Lower lobe of right lung (tissue), 2 donors: ENCODE results near the gene GSE1. TPM values are rescaled to one million over a fixed set of nuclear protein-coding genes. Genes with fewer than 3 reads are reported as not detected.

Experiments used
- ATAC-seq, 2 donors: fragments of 200-7000 bp; cut with Tn5 transposase; one replicate each; pipeline ENCODE4 v1.9.1; 2020 to 2022; ENCODE audit warnings: mild to moderate bottlenecking in 2 of 2, moderate library complexity in 2 of 2
- DNase-seq: peaks from one replicate; pipeline ENCODE4 v3.0.0-alpha.2; 2020
- H3K27ac ChIP-seq: fragments of 200-600 bp; one replicate; pipeline ENCODE4 v1.8.0; 2022
- H3K27me3 ChIP-seq: fragments of 200-600 bp; one replicate; pipeline ENCODE4 v1.8.0; 2022; ENCODE audit warnings: low read depth
- H3K36me3 ChIP-seq: fragments of 200-600 bp; one replicate; pipeline ENCODE4 v1.8.0; 2022; ENCODE audit warnings: mild to moderate bottlenecking
- H3K4me1 ChIP-seq: fragments of 200-600 bp; one replicate; pipeline ENCODE4 v1.8.0; 2022
- H3K4me3 ChIP-seq: fragments of 200-600 bp; one replicate; pipeline ENCODE4 v1.8.0; 2022; ENCODE audit warnings: mild to moderate bottlenecking
- H3K9me3 ChIP-seq: fragments of 200-600 bp; one replicate; pipeline ENCODE4 v1.8.0; 2022
- intact Hi-C: fragments of 100-400 bp; cut with DNase I; formaldehyde crosslinking; loops from one replicate; pipeline ENCODE4 v1.11.0; 2022
- total RNA-seq: library from RNA; stranded (reverse); fragmentation: NEBNext Ultra II Directional; extraction: Animal tissue kit (Norgen Biotek cat#: 25700); gene quantifications from one replicate; pipeline ENCODE4 v1.2.1, GENCODE V29; 2021
- TF ChIP-seq, protein P1 (sequence below): fragments of 200-600 bp; IDR thresholded peaks from one replicate; pipeline ENCODE4 v1.8.0; 2022; ENCODE audit warnings: antibody characterized with exemption, mild to moderate bottlenecking
- donor health status: DM: no; HTN: yes; CAD: no; lungs with severe emphysema.

The GSE1 gene
- total RNA-seq, 1 donor from 2014 or later, result 85.2 TPM

DNA sequence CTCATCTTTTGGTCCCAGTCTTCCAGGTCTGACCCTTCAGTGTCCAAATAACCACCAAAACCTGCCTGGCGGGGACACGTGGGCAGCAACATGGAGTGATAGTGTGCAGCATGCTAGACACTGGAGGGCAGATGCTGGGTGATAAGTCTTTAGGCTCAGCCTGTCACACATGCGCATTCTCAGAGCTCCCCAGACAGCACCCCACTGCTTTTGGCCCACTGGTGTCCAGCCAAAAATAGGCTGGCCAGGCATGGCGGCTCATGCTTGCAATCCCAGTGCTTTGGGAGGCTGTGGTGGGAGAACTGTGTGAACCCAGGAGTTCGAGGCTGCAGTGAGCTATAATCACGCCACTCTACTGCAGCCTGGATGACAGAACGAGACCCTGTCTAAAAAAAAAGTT, 63.3 kb downstream of the GSE1 start:
- Histone ChIP-seq H3K4me1 (peaks cover 26% of the 10 kb centered on the region), H3K27me3 (no peaks in the 10 kb centered on the region), H3K9me3 (no peaks in the 10 kb centered on the region), H3K4me3 (no peak overlapping the region), H3K36me3 (peaks cover 52% of the 10 kb centered on the region), H3K27ac (no peak overlapping the region)
- TF ChIP-seq, protein P1, sequence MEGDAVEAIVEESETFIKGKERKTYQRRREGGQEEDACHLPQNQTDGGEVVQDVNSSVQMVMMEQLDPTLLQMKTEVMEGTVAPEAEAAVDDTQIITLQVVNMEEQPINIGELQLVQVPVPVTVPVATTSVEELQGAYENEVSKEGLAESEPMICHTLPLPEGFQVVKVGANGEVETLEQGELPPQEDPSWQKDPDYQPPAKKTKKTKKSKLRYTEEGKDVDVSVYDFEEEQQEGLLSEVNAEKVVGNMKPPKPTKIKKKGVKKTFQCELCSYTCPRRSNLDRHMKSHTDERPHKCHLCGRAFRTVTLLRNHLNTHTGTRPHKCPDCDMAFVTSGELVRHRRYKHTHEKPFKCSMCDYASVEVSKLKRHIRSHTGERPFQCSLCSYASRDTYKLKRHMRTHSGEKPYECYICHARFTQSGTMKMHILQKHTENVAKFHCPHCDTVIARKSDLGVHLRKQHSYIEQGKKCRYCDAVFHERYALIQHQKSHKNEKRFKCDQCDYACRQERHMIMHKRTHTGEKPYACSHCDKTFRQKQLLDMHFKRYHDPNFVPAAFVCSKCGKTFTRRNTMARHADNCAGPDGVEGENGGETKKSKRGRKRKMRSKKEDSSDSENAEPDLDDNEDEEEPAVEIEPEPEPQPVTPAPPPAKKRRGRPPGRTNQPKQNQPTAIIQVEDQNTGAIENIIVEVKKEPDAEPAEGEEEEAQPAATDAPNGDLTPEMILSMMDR, result no peak
- ATAC-seq, result no peak
- intact Hi-C loops, result no loop called here
- DNase-seq, result peak; percentile 25

DNA sequence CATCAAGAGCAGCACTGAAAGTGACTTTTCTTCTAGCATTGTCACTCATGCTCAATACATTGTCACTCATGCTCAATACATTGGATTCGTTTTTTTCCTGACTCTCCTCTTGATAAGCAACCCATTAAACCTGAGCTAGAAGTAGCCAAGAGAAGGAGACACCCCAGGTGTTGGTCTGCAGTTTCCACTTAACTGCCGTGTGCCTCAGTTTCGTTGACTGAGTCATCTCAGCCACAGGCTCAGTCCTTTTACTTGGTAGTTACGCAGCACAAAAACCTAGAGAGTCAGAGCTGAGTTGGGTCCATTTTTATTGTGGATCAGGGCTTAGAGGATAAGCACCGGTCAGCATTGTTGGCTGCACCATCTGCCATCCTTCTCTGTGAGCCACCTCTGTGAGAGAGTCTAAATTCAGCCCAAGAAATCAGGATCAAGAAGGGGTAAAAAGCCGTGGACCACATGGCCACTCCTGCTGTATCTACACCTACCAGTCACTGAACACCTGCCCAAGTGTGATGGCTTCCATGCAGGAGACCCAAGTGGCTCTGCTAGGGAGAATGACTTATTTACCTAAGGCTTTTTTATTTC, 64.4 kb downstream of the GSE1 start:
- ATAC-seq, result no peak
- intact Hi-C loops, result no loop called here
- Histone ChIP-seq H3K9me3 (no peaks in the 10 kb centered on the region), H3K27ac (no peak overlapping the region), H3K27me3 (no peaks in the 10 kb centered on the region), H3K4me1 (peaks cover 26% of the 10 kb centered on the region), H3K4me3 (no peak overlapping the region), H3K36me3 (peaks cover 42% of the 10 kb centered on the region)
- TF ChIP-seq, protein P1, result no peak
- DNase-seq, result peak; percentile 13

DNA sequence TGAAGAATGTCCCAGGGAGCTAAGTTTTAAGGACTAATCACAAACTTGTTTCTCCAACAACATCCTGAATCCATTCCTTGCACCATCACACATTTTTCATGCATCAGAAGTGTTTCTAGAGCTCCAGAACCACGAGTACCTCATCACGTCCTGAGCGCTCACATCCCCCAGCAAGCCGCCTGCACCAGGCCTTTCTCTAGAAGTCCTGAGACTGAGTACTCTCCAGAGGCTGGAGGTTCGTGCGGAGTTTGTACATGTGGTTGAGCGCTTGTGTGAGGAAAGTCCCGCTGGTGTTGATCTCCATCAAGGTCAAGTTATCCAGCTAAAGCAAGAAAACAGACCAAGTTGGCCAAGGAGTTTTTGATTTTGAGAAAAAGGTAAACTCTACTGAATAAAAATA, 64.9 kb downstream of the GSE1 start:
- H3K9me3 ChIP-seq, result no peaks in the 10 kb centered on the region
- TF ChIP-seq, protein P1, result no peak
- intact Hi-C loops, result no loop called here
- H3K36me3 ChIP-seq, result peaks cover 37% of the 10 kb centered on the region
- no peak for ATAC-seq
- H3K4me3 ChIP-seq, result no peak overlapping the region
- no peak overlapping the region for H3K27ac ChIP-seq
- no peaks in the 10 kb centered on the region for H3K27me3 ChIP-seq
- peak; percentile 18 for DNase-seq
- H3K4me1 ChIP-seq, result peaks cover 26% of the 10 kb centered on the region

DNA sequence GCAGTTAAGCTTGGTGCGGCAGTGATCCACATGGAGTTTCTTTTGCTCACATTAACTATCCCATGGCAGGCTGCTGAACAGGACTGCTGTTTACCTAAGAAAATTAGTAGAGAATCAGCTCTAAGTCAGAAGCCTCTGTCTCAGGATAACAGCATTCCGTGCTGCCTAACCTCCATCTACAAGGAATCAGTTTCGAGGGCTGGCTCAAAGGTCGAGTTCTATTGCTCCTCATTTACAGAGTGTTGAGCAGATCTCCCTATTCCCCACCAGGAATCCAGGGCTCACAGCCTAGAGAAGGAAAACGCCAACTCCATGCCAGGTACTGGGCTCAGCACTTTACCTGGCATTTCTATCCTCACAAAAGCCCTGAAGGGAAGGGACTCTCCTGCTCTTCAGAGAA, 65.7 kb downstream of the GSE1 start:
- H3K4me1 ChIP-seq, result peaks cover 20% of the 10 kb centered on the region
- H3K4me3 ChIP-seq, result no peak overlapping the region
- no peak overlapping the region for H3K27ac ChIP-seq
- ATAC-seq (no peak), DNase-seq (peak; percentile 3)
- peaks cover 32% of the 10 kb centered on the region for H3K36me3 ChIP-seq
- TF ChIP-seq, protein P1, result no peak
- no peaks in the 10 kb centered on the region for H3K9me3 ChIP-seq
- intact Hi-C loops, result no loop called here
- H3K27me3 ChIP-seq, result no peaks in the 10 kb centered on the region

DNA sequence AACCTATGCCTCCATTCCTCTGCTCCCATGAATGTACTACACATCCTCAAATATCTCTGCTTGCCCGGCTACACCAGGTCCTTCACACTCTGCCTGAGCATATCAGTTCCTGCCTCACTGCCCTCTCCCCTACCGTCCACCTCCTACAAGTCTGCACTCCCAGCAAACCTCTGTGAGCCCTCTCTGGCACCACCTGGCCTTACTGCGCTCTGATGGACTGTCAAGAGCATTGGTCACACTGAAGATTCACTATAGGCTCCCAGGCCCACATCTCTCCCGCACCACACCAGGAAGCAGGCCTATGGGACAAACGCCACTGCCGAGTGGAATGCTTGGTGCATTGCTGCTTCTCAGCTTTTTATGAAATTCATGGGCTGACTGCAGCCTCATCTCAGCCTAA, 66.7 kb downstream of the GSE1 start:
- TF ChIP-seq, protein P1, result no peak
- H3K27me3 ChIP-seq, result no peaks in the 10 kb centered on the region
- no peak overlapping the region for H3K27ac ChIP-seq
- H3K4me3 ChIP-seq, result no peak overlapping the region
- intact Hi-C loops, result no loop called here
- peaks cover 22% of the 10 kb centered on the region for H3K36me3 ChIP-seq
- no peak for ATAC-seq
- peak; percentile 19 for DNase-seq
- peaks cover 11% of the 10 kb centered on the region for H3K4me1 ChIP-seq
- no peaks in the 10 kb centered on the region for H3K9me3 ChIP-seq
